ENCODE results near the gene CCDC106.

The CCDC106 gene

GRCh38 chr19:55670280-55671053 lies 22.5 kb downstream of the CCDC106 start:
- no peak for DNase-seq

GRCh38 chr19:55671054-55671378 lies 23.0 kb downstream of the CCDC106 start:
- DNase-seq, result no peak

- DNase-seq, result no peak
These were observed 24.4 kb downstream of the CCDC106 start for GRCh38 chr19:55672418-55672817.

- no peak for DNase-seq
These were observed 25.5 kb downstream of the CCDC106 start for GRCh38 chr19:55673465-55673864.

GRCh38 chr19:55673889-55674288 lies 25.9 kb downstream of the CCDC106 start:
- DNase-seq, result no peak

GRCh38 chr19:55674459-55674840 lies 26.4 kb downstream of the CCDC106 start:
- DNase-seq, result no peak

- peak; percentile 88 for DNase-seq
These were observed 27.0 kb downstream of the CCDC106 start, which contains the start of gene EPN1 for GRCh38 chr19:55674841-55675660. EPN1 (plus strand) TSS chr19:55675226; CDS start chr19:55678628, 3,402 bp downstream.

- no peak for DNase-seq
These were observed 27.8 kb downstream of the CCDC106 start for GRCh38 chr19:55675661-55676354.

- no peak for DNase-seq
These were observed 28.4 kb downstream of the CCDC106 start for GRCh38 chr19:55676383-55676782.

- no peak for DNase-seq
These were observed 29.0 kb downstream of the CCDC106 start for GRCh38 chr19:55676889-55677505.

GRCh38 chr19:55677572-55678028 lies 29.6 kb downstream of the CCDC106 start:
- DNase-seq, result no peak

GRCh38 chr19:55678121-55678671 lies 30.2 kb downstream of the CCDC106 start:
- DNase-seq, result no peak

- no peak for DNase-seq
These were observed 31.6 kb downstream of the CCDC106 start for GRCh38 chr19:55679343-55680257.

- no peak for DNase-seq
These were observed 32.5 kb downstream of the CCDC106 start for GRCh38 chr19:55680339-55681130.

GRCh38 chr19:55681131-55682092 lies 33.4 kb downstream of the CCDC106 start:
- DNase-seq, result no peak

- DNase-seq, result no peak
These were observed 35.6 kb downstream of the CCDC106 start for GRCh38 chr19:55683449-55684261.

- DNase-seq, result no peak
These were observed 37.1 kb downstream of the CCDC106 start for GRCh38 chr19:55684946-55685681.

GRCh38 chr19:55685776-55686175 lies 37.8 kb downstream of the CCDC106 start:
- DNase-seq, result no peak
